KMS-11 (cell line): ENCODE measurements around the gene PCGF5.
A peak's percentile ranks its signal among the peaks of the same experiment; 100 is the strongest.

Source experiments
- H2AFZ ChIP-seq: fragments of 200-600 bp; sonication (generic); 2 replicates; pipeline ENCODE4 v1.6.1; 2016; ENCODE audit warnings: antibody characterized with exemption, mixed run types, low read depth
- H3K27ac ChIP-seq: fragments of 200-600 bp; sonication (generic); 2 replicates; pipeline ENCODE4 v1.6.1; 2016; ENCODE audit warnings: mild to moderate bottlenecking, mixed run types
- H3K27me3 ChIP-seq: fragments of 200-600 bp; sonication (generic); 2 replicates; pipeline ENCODE4 v1.6.1; 2017; ENCODE audit warnings: mild to moderate bottlenecking, low read depth, mixed run types, moderate library complexity; ENCODE audit not compliant: insufficient read depth
- H3K36me3 ChIP-seq: fragments of 200-600 bp; sonication (generic); 2 replicates; pipeline ENCODE4 v1.6.1; 2017; ENCODE audit warnings: mild to moderate bottlenecking, mixed run types; ENCODE audit not compliant: insufficient read depth
- H3K4me1 ChIP-seq: fragments of 200-600 bp; sonication (generic); 2 replicates; pipeline ENCODE4 v1.6.1; 2016; ENCODE audit warnings: mild to moderate bottlenecking, low read depth, mixed run types; ENCODE audit not compliant: poor library complexity, severe bottlenecking
- H3K4me2 ChIP-seq: fragments of 200-600 bp; sonication (generic); 2 replicates; pipeline ENCODE4 v1.7.0; 2016; ENCODE audit warnings: mild to moderate bottlenecking, mixed run types
- H3K4me3 ChIP-seq: fragments of 200-600 bp; sonication (generic); IDR thresholded peaks from 2 replicates; pipeline ENCODE4 v1.6.1; 2017; ENCODE audit warnings: low read depth, low read length, mixed read lengths; ENCODE audit not compliant: insufficient read depth
- H3K79me2 ChIP-seq: fragments of 200-600 bp; sonication (generic); 2 replicates; pipeline ENCODE4 v1.6.1; 2016; ENCODE audit warnings: low read depth, mixed run types; ENCODE audit not compliant: insufficient read depth
- H3K9ac ChIP-seq: fragments of 200-600 bp; sonication (generic); 2 replicates; pipeline ENCODE4 v1.6.1; 2016; ENCODE audit warnings: mild to moderate bottlenecking, mixed run types
- H4K20me1 ChIP-seq: fragments of 200-600 bp; sonication (generic); 2 replicates; pipeline ENCODE4 v1.6.1; 2016; ENCODE audit warnings: mild to moderate bottlenecking, mixed run types; ENCODE audit not compliant: insufficient read depth
- CTCF ChIP-seq: fragments of 200-600 bp; sonication (generic); conservative IDR thresholded peaks from 2 replicates; pipeline ENCODE4 v1.6.1; 2017; ENCODE audit warnings: low read depth, mild to moderate bottlenecking, antibody characterized with exemption, low read length, moderate library complexity, mixed read lengths

Gene PCGF5

GRCh38 chr10:91191584-91191919 lies 28.9 kb upstream of the PCGF5 start:
- TF ChIP-seq CTCF: no peak
- Histone ChIP-seq H3K9ac (no peak overlapping the region), H4K20me1 (no peaks in the 10 kb centered on the region), H2AFZ (no peak overlapping the region), H3K4me1 (peaks cover 73% of the 10 kb centered on the region), H3K4me2 (peak overlapping the region; percentile 35), H3K27me3 (no peaks in the 10 kb centered on the region), H3K36me3 (no peaks in the 10 kb centered on the region), H3K27ac (no peak overlapping the region; the same call in 1 of the 2 replicates), H3K4me3 (no peak overlapping the region), H3K79me2 (no peaks in the 10 kb centered on the region; the same call in 1 of the 2 replicates)

GRCh38 chr10:91194497-91195179 lies 25.8 kb upstream of the PCGF5 start:
- Histone ChIP-seq H4K20me1 (no peaks in the 10 kb centered on the region), H3K79me2 (peaks cover 5% of the 10 kb centered on the region; the same call in 1 of the 2 replicates), H3K27me3 (no peaks in the 10 kb centered on the region), H3K27ac (no peak overlapping the region), H2AFZ (no peak overlapping the region), H3K9ac (no peak overlapping the region), H3K36me3 (no peaks in the 10 kb centered on the region), H3K4me3 (no peak overlapping the region), H3K4me1 (peaks cover 92% of the 10 kb centered on the region), H3K4me2 (no peak overlapping the region)
- no peak for TF ChIP-seq CTCF

- Histone ChIP-seq H3K27me3 (no peaks in the 10 kb centered on the region), H2AFZ (no peak overlapping the region), H3K4me2 (no peak overlapping the region), H4K20me1 (no peaks in the 10 kb centered on the region), H3K4me3 (no peak overlapping the region), H3K4me1 (peaks cover 92% of the 10 kb centered on the region), H3K9ac (no peak overlapping the region), H3K79me2 (peaks cover 24% of the 10 kb centered on the region; the same call in 1 of the 2 replicates), H3K36me3 (no peaks in the 10 kb centered on the region), H3K27ac (no peak overlapping the region)
- no peak for TF ChIP-seq CTCF
Observed at GRCh38 chr10:91196268-91197048, 24.0 kb upstream of the PCGF5 start.

GRCh38 chr10:91197127-91197526 lies 23.3 kb upstream of the PCGF5 start:
- no peaks in the 10 kb centered on the region; the same call in 1 of the 2 replicates for H4K20me1 ChIP-seq
- H3K4me1 ChIP-seq: peaks cover 92% of the 10 kb centered on the region
- H3K27me3 ChIP-seq: no peaks in the 10 kb centered on the region
- H3K36me3 ChIP-seq: no peaks in the 10 kb centered on the region
- no peak overlapping the region for H2AFZ ChIP-seq
- H3K4me2 ChIP-seq: no peak overlapping the region
- H3K27ac ChIP-seq: no peak overlapping the region
- H3K9ac ChIP-seq: no peak overlapping the region
- H3K4me3 ChIP-seq: no peak overlapping the region
- H3K79me2 ChIP-seq: peaks cover 30% of the 10 kb centered on the region; the same call in 1 of the 2 replicates
- no peak for TF ChIP-seq CTCF
